Measurements from ENCODE around the gene CENPC.
"Not testable (repeated sequence)": the region's sequence is repeated elsewhere in the genome, so short reads cannot be mapped to it uniquely, and the experiment has no call there.

Gene CENPC

GRCh38 chr4:67545199-67546003, at the start of gene CENPC:
CENPC (minus strand) TSS chr4:67545503; CDS start chr4:67545355, 148 bp downstream.
- DNase-seq (ENCODE audit: low read depth in 2 of 2): peak; percentile 73 to 74

- DNase-seq (ENCODE audit: low read depth in 2 of 2): no peak
These were observed 48.5 kb upstream of the CENPC start for GRCh38 chr4:67593741-67594175.

GRCh38 chr4:67587156-67587555, 41.9 kb upstream of the CENPC start:
- no peak for DNase-seq (ENCODE audit: low read depth in 2 of 2)

- no peak for DNase-seq (ENCODE audit: low read depth in 2 of 2)
These were observed 39.2 kb upstream of the CENPC start for GRCh38 chr4:67584496-67584895.

GRCh38 chr4:67581913-67582312, 36.6 kb upstream of the CENPC start:
- no peak for DNase-seq (ENCODE audit: low read depth in 2 of 2)

GRCh38 chr4:67581208-67581857, 36.0 kb upstream of the CENPC start:
- DNase-seq (ENCODE audit: low read depth in 2 of 2): no peak

GRCh38 chr4:67580577-67580976, 35.3 kb upstream of the CENPC start:
- DNase-seq (ENCODE audit: low read depth in 2 of 2): no peak

GRCh38 chr4:67576538-67576937, 31.2 kb upstream of the CENPC start:
- no peak for DNase-seq (ENCODE audit: low read depth in 2 of 2)

- DNase-seq (ENCODE audit: low read depth in 2 of 2): no peak
These were observed 30.8 kb upstream of the CENPC start for GRCh38 chr4:67576059-67576466.

GRCh38 chr4:67575232-67576058, 30.1 kb upstream of the CENPC start:
- DNase-seq (ENCODE audit: low read depth in 2 of 2): no peak

- DNase-seq (ENCODE audit: low read depth in 2 of 2): no peak
These were observed 27.9 kb upstream of the CENPC start for GRCh38 chr4:67573193-67573592.

- no peak for DNase-seq (ENCODE audit: low read depth in 2 of 2)
These were observed 26.7 kb upstream of the CENPC start for GRCh38 chr4:67571975-67572374.

- no peak for DNase-seq (ENCODE audit: low read depth in 2 of 2)
These were observed 25.2 kb upstream of the CENPC start for GRCh38 chr4:67570537-67570936.

- no peak for DNase-seq (ENCODE audit: low read depth in 2 of 2)
These were observed 23.5 kb upstream of the CENPC start for GRCh38 chr4:67568820-67569219.

GRCh38 chr4:67566335-67566734, 21.0 kb upstream of the CENPC start:
- DNase-seq (ENCODE audit: low read depth in 2 of 2): no peak

- no peak for DNase-seq (ENCODE audit: low read depth in 2 of 2)
These were observed 20.0 kb upstream of the CENPC start for GRCh38 chr4:67565284-67565683.

GRCh38 chr4:67558493-67558892, 13.2 kb upstream of the CENPC start, which contains the start of gene STAP1:
STAP1 (plus strand) TSS chr4:67558727; CDS start chr4:67558810, 83 bp downstream.
- DNase-seq (ENCODE audit: low read depth in 2 of 2): no peak

GRCh38 chr4:67556436-67556835, 11.1 kb upstream of the CENPC start:
- DNase-seq (ENCODE audit: low read depth in 2 of 2): no peak

GRCh38 chr4:67555447-67555846, 10.1 kb upstream of the CENPC start:
- no peak for DNase-seq (ENCODE audit: low read depth in 2 of 2)

GRCh38 chr4:67554096-67554495, 8.8 kb upstream of the CENPC start:
- no peak for DNase-seq (ENCODE audit: low read depth in 2 of 2)

GRCh38 chr4:67552146-67552792, 7.0 kb upstream of the CENPC start:
- DNase-seq (ENCODE audit: low read depth in 2 of 2): not testable (repeated sequence)

GRCh38 chr4:67550857-67551256, 5.6 kb upstream of the CENPC start:
- no peak for DNase-seq (ENCODE audit: low read depth in 2 of 2)

Data from stimulated activated CD4-positive, alpha-beta T cell treated with anti-CD3 and anti-CD28 coated beads, Interleukin-1b, Interleukin-23, amount 100 ng/mL, for 1 hour (primary cell).